SU-DHL-6 (cell line): ENCODE results near the gene STMN1.

Experiments
- H2AFZ ChIP-seq: fragments of 200-600 bp; sonication (generic); 2 replicates; pipeline ENCODE4 v1.6.1; 2014; ENCODE audit warnings: low read depth, mild to moderate bottlenecking, moderate library complexity, mixed read lengths, antibody characterized with exemption, low read length; ENCODE audit not compliant: severe bottlenecking
- H3F3A ChIP-seq: fragments of 200-600 bp; shearing (Covaris generic); 2 replicates; pipeline ENCODE4 v1.6.0; 2016; ENCODE audit warnings: antibody characterized with exemption, mild to moderate bottlenecking; ENCODE audit not compliant: insufficient read depth
- H3K27ac ChIP-seq: fragments of 200-600 bp; sonication (generic); 2 replicates; pipeline ENCODE4 v1.5.1; 2016; ENCODE audit warnings: low read depth, mild to moderate bottlenecking, low read length, moderate library complexity, mixed read lengths
- H3K27me3 ChIP-seq: fragments of 200-600 bp; sonication (generic), shearing (Covaris generic); 2 replicates; pipeline ENCODE4 v1.6.0; 2014; ENCODE audit warnings: mild to moderate bottlenecking, low read length
- H3K36me3 ChIP-seq: fragments of 200-600 bp; sonication (generic); 2 replicates; pipeline ENCODE4 v1.6.1; 2014; ENCODE audit warnings: mild to moderate bottlenecking, low read length, mixed read lengths
- H3K4me2 ChIP-seq: fragments of 300-600, 200-600 bp; shearing (Covaris generic), sonication (generic); 2 replicates; pipeline ENCODE4 v1.6.0; 2014; ENCODE audit warnings: low read length, low read depth, mild to moderate bottlenecking; ENCODE audit not compliant: poor library complexity, severe bottlenecking
- H3K4me3 ChIP-seq: fragments of 200-600 bp; sonication (generic); 2 replicates; pipeline ENCODE4 v1.5.1; 2014; ENCODE audit warnings: antibody characterized with exemption, low read length, mild to moderate bottlenecking, mixed read lengths; ENCODE audit not compliant: insufficient read depth, poor library complexity, severe bottlenecking
- H3K79me2 ChIP-seq: fragments of 200-600 bp; sonication (generic); 2 replicates; pipeline ENCODE4 v1.6.1; 2014; ENCODE audit warnings: mild to moderate bottlenecking, low read length, moderate library complexity; ENCODE audit not compliant: insufficient read depth
- H3K9ac ChIP-seq: fragments of 200-600 bp; sonication (generic); 2 replicates; pipeline ENCODE4 v1.7.0; 2014; ENCODE audit warnings: mild to moderate bottlenecking, low read length
- H3K9me2 ChIP-seq: fragments of 200-600 bp; sonication (generic); replicated peaks from 2 replicates; pipeline ENCODE4 v1.6.1; 2014; ENCODE audit warnings: low read length; ENCODE audit not compliant: insufficient read depth
- H3K9me3 ChIP-seq: fragments of 200-600 bp; sonication (generic); 2 replicates; pipeline ENCODE4 v1.6.1; 2014; ENCODE audit warnings: low read length, mixed read lengths; ENCODE audit not compliant: insufficient read depth
- H4K20me1 ChIP-seq: fragments of 200-600 bp; sonication (generic); 2 replicates; pipeline ENCODE4 v1.6.1; 2014; ENCODE audit warnings: low read depth, mild to moderate bottlenecking, antibody characterized with exemption, low read length, moderate library complexity, mixed read lengths
- CTCF ChIP-seq: fragments of 200-600 bp; sonication (generic); IDR thresholded peaks from one replicate; pipeline ENCODE4 v1.5.1; 2017; ENCODE audit warnings: antibody characterized with exemption, mild to moderate bottlenecking, low read length, moderate library complexity; ENCODE audit not compliant: insufficient read depth, poor library complexity, severe bottlenecking
- EZH2phosphoT487 ChIP-seq: fragments of 200-600 bp; sonication (generic), shearing (Covaris generic); conservative IDR thresholded peaks from 2 replicates; pipeline ENCODE4 v1.6.1; 2018; ENCODE audit warnings: mild to moderate bottlenecking, antibody characterized with exemption, low read length, moderate library complexity, mixed read lengths

STMN1 gene

GRCh38 chr1:25905680-25906643 is at the start of gene STMN1:
STMN1 (minus strand) TSS chr1:25906419; CDS start chr1:25904676, 1,743 bp downstream.
- Histone ChIP-seq H3K79me2 (peaks cover 29% of the 10 kb centered on the region), H3K27me3 (no peaks in the 10 kb centered on the region), H3F3A (peaks cover 24% of the 10 kb centered on the region; the same call in 1 of the 2 replicates), H3K9ac (peak within 1 kb of the TSS; percentile 76), H3K27ac (peak within 1 kb of the TSS; percentile 88), H3K4me3 (peak within 1 kb of the TSS; percentile 87), H3K36me3 (peaks cover 37% of the 10 kb centered on the region), H4K20me1 (peaks cover 14% of the 10 kb centered on the region; the same call in 1 of the 2 replicates), H3K9me3 (no peaks in the 10 kb centered on the region), H2AFZ (peak within 1 kb of the TSS; percentile 89), H3K9me2 (no peaks in the 10 kb centered on the region), H3K4me2 (peak within 1 kb of the TSS; percentile 84)
- TF ChIP-seq EZH2phosphoT487 (no peak), CTCF (no peak)

- no peak overlapping the region for H3K27ac ChIP-seq
- no peaks in the 10 kb centered on the region for H3K9me3 ChIP-seq
- no peak overlapping the region for H3K4me3 ChIP-seq
- H3K27me3 ChIP-seq = no peaks in the 10 kb centered on the region
- no peaks in the 10 kb centered on the region for H3K79me2 ChIP-seq
- no peaks in the 10 kb centered on the region for H3K36me3 ChIP-seq
- no peak overlapping the region for H3K9ac ChIP-seq
- H2AFZ ChIP-seq = no peak overlapping the region
- H3K9me2 ChIP-seq = no peaks in the 10 kb centered on the region
- TF ChIP-seq EZH2phosphoT487 = no peak
- no peak for TF ChIP-seq CTCF
- H3F3A ChIP-seq = no peaks in the 10 kb centered on the region
- no peaks in the 10 kb centered on the region for H4K20me1 ChIP-seq
- H3K4me2 ChIP-seq = no peak overlapping the region
These were observed 49.3 kb upstream of the STMN1 start for GRCh38 chr1:25955553-25955952.

GRCh38 chr1:25954282-25954938 is 48.2 kb upstream of the STMN1 start:
- Histone ChIP-seq H3K4me2 (no peak overlapping the region), H2AFZ (no peak overlapping the region)
- TF ChIP-seq CTCF = no peak
- TF ChIP-seq EZH2phosphoT487 = no peak

More at GRCh38 chr1:25954282-25954938, 48.2 kb upstream of the STMN1 start:
- H3F3A ChIP-seq = no peaks in the 10 kb centered on the region
- H3K4me3 ChIP-seq = no peak overlapping the region
- no peaks in the 10 kb centered on the region for H3K9me2 ChIP-seq
- H3K9me3 ChIP-seq = no peaks in the 10 kb centered on the region
- no peaks in the 10 kb centered on the region for H4K20me1 ChIP-seq
- no peak overlapping the region for H3K9ac ChIP-seq
- H3K36me3 ChIP-seq = no peaks in the 10 kb centered on the region
- no peak overlapping the region for H3K27ac ChIP-seq
- H3K27me3 ChIP-seq = no peaks in the 10 kb centered on the region
- no peaks in the 10 kb centered on the region for H3K79me2 ChIP-seq
